PFSK-1 (cell line): Measurements from ENCODE around the gene PPP1R7. TPM values are rescaled to one million over a fixed set of nuclear protein-coding genes. Genes with fewer than 3 reads are reported as not detected.

ENCODE experiments used
- FOXP2 ChIP-seq: optimal IDR thresholded peaks from 2 replicates; pipeline ENCODE3; 2011; ENCODE audit warnings: borderline replicate concordance, control low read depth, inconsistent platforms; ENCODE audit not compliant: insufficient read depth; ENCODE audit errors: extremely low read length, extremely low read depth
- POLR2AphosphoS5 ChIP-seq: IDR thresholded peaks from 2 replicates; pipeline ENCODE4 v1.6.1; 2012; ENCODE audit warnings: low read depth, mild to moderate bottlenecking, control low read depth, low read length, moderate library complexity
- REST ChIP-seq, 2 experiments: IDR thresholded peaks; 2 replicates each; pipeline versions ENCODE4 v1.6.1 to v1.8.0; 2011 to 2012; ENCODE audit warnings: low read depth in 2 of 2, low read length in 2 of 2, control low read depth in 1 of 2, inconsistent platforms in 1 of 2, mild to moderate bottlenecking in 1 of 2, moderate library complexity in 1 of 2; ENCODE audit not compliant: insufficient read depth in 1 of 2
- SIN3A ChIP-seq: IDR thresholded peaks from 2 replicates; pipeline ENCODE4 v1.6.1; 2012; ENCODE audit warnings: mild to moderate bottlenecking, low read length, moderate library complexity, borderline replicate concordance; ENCODE audit not compliant: insufficient read depth
- TAF1 ChIP-seq: IDR thresholded peaks from 2 replicates; pipeline ENCODE4 v1.6.1; 2012; ENCODE audit warnings: low read length, control low read depth, borderline replicate concordance; ENCODE audit not compliant: insufficient read depth
- polyA plus RNA-seq: library from polyadenylated mRNA; unstranded; fragments of >200 nt; gene quantifications from one replicate; pipeline ENCODE4 v1.2.1, GENCODE V29; 2012; ENCODE audit warnings: low read depth, missing spikeins; ENCODE audit not compliant: insufficient read length

The PPP1R7 gene
- 142 TPM for polyA plus RNA-seq

GRCh38 chr2:241149925-241150659 lies at the start of gene PPP1R7:
PPP1R7 (plus strand) TSS chr2:241150467; CDS start chr2:241150496, 29 bp downstream.
- TF ChIP-seq TAF1 = 0 out of 2 replicates have a peak, but pooled peaks have one; percentile 71
- peak; percentile 58; the same call in 1 of the 2 replicates for TF ChIP-seq POLR2AphosphoS5
- no peak for TF ChIP-seq REST (IDR thresholded peaks at IDR 0.05; ENCODE audit: insufficient read depth in 1 of 2, low read depth in 2 of 2, low read length in 2 of 2)
- no peak for TF ChIP-seq SIN3A
- peak; percentile 10 for TF ChIP-seq FOXP2

GRCh38 chr2:241102239-241102803 lies 47.9 kb upstream of the PPP1R7 start, which contains the start of gene MTERF4:
MTERF4 (minus strand) TSS chr2:241102287; CDS start chr2:241102273, 14 bp downstream.
- TF ChIP-seq SIN3A (no peak), TAF1 (peak; percentile 77), FOXP2 (peak; percentile 98), POLR2AphosphoS5 (peak; percentile 76)

- no peak for TF ChIP-seq TAF1
- TF ChIP-seq SIN3A = no peak
- TF ChIP-seq FOXP2 = no peak
- TF ChIP-seq REST (IDR thresholded peaks at IDR 0.05; ENCODE audit: insufficient read depth in 1 of 2, low read depth in 2 of 2, low read length in 2 of 2) = no peak
- no peak for TF ChIP-seq POLR2AphosphoS5
Observed at GRCh38 chr2:241103176-241103595, 47.1 kb upstream of the PPP1R7 start.

GRCh38 chr2:241105641-241106040 lies 44.6 kb upstream of the PPP1R7 start:
- no peak for TF ChIP-seq TAF1
- TF ChIP-seq FOXP2 = no peak
- TF ChIP-seq POLR2AphosphoS5 = no peak
- TF ChIP-seq SIN3A = no peak
- no peak for TF ChIP-seq REST (IDR thresholded peaks at IDR 0.05; ENCODE audit: insufficient read depth in 1 of 2, low read depth in 2 of 2, low read length in 2 of 2)

- TF ChIP-seq FOXP2 (no peak), POLR2AphosphoS5 (no peak), TAF1 (no peak), REST (IDR thresholded peaks at IDR 0.05; ENCODE audit: insufficient read depth in 1 of 2, low read depth in 2 of 2, low read length in 2 of 2) (no peak), SIN3A (no peak)
Observed at GRCh38 chr2:241107031-241107783, 43.1 kb upstream of the PPP1R7 start.
